Epithelial cell of proximal tubule (primary cell): ENCODE data around the gene TMEM242. TPM values are rescaled to one million over a fixed set of nuclear protein-coding genes. Genes with fewer than 3 reads are reported as not detected.

Experiments used
- DNase-seq: peaks from one replicate; pipeline ENCODE4 v3.0.0-alpha.2; 2011; ENCODE audit warnings: low read depth
- H3K4me3 ChIP-seq: 2 replicates; pipeline ENCODE4 v1.5.1; 2011; ENCODE audit warnings: low read depth, mild to moderate bottlenecking, low read length
- total RNA-seq: library from RNA; depleted of rRNA; stranded (reverse); fragments of >200 nt; gene quantifications from 2 replicates; pipeline ENCODE4 v1.2.3, GENCODE V29; 2015
- TF ChIP-seq, protein P1 (sequence below): conservative IDR thresholded peaks from 2 replicates; pipeline ENCODE4 v1.5.1; 2012; ENCODE audit warnings: low read depth, mild to moderate bottlenecking, low read length

Gene TMEM242
- total RNA-seq, 1 donor from 2014 or later: 5.2 TPM

DNA sequence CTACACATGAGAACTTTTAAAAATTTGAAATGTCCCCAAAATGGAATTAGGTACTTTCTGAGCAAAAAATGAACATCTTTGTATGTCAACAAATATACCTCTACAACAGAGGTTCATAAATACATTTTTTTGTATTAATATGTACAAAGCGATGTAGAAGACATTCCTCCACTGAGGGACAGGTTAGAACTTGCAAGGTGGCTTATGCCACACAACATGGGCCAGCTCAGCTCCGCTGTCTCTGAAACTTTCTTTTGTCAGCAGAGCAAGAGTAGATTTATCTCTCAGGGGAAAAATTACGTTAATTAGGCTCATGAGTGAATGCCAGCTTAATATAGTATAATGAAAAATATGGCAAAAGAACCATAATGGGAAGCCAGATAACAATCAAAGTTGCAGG is 10.6 kb upstream of the TMEM242 start:
- H3K4me3 ChIP-seq: no peak overlapping the region
- no peak for DNase-seq
- TF ChIP-seq, protein P1, sequence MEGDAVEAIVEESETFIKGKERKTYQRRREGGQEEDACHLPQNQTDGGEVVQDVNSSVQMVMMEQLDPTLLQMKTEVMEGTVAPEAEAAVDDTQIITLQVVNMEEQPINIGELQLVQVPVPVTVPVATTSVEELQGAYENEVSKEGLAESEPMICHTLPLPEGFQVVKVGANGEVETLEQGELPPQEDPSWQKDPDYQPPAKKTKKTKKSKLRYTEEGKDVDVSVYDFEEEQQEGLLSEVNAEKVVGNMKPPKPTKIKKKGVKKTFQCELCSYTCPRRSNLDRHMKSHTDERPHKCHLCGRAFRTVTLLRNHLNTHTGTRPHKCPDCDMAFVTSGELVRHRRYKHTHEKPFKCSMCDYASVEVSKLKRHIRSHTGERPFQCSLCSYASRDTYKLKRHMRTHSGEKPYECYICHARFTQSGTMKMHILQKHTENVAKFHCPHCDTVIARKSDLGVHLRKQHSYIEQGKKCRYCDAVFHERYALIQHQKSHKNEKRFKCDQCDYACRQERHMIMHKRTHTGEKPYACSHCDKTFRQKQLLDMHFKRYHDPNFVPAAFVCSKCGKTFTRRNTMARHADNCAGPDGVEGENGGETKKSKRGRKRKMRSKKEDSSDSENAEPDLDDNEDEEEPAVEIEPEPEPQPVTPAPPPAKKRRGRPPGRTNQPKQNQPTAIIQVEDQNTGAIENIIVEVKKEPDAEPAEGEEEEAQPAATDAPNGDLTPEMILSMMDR: no peak

DNA sequence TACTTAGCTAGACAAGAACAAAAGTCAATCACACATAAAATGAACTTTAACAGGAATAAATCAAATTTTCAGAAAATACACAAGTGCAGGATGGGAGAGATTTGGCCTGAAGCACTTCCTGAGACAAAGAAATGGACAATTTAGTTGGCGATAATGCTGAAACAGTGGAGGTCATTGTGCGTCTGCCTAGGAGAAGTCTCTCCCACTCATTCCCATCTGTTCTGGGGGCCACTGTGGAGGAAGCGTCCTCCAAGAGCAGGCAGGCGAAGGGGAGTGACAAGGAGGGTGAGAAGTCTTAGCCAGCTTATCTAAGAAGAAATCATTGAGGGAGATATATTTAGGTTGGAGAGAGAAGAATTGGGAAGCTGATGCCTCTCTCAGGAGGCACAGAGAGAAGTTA is 10.2 kb upstream of the TMEM242 start:
- no peak for DNase-seq
- TF ChIP-seq, protein P1: no peak
- no peak overlapping the region for H3K4me3 ChIP-seq

DNA sequence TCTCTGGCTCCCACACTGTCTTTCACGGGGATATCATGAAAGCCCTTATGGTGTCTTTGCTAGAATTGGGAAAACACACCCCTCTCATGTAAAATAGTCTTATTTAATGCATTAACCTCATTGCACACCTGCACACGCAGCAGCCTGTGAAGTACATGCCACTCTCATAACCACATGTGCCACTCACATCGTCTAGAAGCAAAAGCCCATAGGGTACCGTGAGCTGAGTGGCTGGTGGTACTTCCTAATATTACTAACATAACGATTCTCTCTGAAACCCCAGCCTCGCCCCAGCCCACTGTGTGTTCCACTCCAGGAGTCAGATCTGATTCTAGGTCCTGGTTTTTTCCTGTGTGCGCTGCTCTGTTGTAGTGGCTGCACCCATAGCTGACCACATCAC is 9.5 kb upstream of the TMEM242 start:
- TF ChIP-seq, protein P1: no peak
- H3K4me3 ChIP-seq: no peak overlapping the region
- DNase-seq: no peak

DNA sequence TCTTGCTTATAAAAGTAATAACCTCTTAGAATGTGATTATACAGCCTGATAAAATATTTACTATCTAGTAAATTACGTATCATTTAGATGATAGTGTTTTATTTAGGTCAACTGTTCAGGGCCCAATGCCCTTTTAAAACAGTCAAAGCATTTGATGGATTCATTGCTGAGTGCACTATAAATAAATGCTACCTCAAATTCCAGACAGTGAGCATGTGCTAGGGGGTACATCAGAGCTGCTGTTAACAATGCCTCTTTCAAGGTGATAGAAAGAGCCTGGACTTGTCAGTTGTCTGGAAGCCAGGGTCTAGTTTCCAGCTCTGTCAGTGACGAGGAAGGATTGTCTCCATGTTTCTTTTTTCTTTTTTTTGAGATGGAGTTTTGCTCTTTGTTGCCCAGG is 7.5 kb upstream of the TMEM242 start:
- H3K4me3 ChIP-seq: no peak overlapping the region
- no peak for DNase-seq
- TF ChIP-seq, protein P1: no peak

DNA sequence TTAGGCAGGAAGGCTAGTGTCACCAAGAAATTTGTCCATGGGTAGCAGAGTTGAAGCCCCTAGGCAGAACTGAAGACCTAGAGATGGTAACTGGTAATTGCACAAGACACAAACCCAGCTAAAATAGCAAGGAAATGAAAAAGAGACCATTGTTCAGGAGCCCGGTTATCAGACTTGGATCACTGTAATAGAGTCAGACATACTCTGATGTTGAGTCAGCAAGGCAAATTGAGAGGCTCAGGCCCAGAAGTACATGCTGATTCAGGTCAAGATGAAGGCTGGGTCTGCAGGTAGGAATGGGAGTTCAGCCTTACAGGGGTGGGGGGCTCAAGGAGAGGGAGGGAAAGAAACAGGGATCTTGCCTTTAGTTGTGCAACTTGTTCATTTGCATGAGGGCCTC is 6.5 kb upstream of the TMEM242 start:
- no peak for DNase-seq
- TF ChIP-seq, protein P1: no peak
- H3K4me3 ChIP-seq: no peak overlapping the region

DNA sequence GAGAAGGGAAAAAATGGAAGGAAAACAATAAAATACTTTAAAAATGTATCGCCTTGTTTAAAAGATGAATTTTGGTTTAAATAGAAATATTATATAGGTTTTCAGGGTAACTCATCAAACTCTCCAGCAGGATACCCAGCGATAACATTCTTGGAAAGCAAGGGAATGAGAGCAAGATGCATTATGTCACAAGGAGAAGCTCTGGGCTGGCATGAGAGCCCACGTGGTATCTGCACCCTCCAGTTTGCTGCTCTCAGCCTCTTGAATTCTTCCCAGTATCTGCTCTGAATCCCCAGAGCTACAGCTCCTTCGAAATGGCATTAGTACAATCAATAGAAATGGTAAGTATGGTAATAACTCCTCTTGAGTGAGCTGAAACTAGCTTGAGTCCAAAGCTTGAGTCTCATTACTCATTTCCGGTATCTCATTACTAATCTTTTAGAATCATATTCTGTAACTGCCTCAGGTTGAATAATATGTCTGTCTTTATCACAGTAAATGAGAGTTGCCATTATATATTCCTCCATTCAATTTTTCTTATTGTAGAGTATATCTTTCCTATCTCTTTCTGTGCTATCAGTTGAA is 4.9 kb upstream of the TMEM242 start:
- no peak for DNase-seq
- no peak overlapping the region for H3K4me3 ChIP-seq

DNA sequence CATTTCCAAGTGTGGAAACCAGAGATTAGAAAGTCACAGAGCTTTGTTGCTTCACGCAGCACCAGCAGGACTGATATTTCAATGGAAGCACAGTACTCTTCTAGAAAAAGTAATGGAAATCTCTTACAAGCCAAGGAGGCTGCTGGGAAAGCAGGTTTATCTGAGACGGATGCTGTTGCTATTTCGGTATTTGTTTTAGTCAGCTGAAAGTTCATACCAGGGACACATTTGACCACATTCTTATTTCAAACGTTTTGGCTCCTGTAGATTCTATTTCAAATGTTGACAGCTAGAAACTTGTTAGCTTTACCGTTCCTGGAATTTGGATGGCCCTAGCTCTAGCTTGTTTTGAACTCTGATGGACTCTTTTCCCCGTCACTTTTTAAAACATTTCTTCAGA is 3.7 kb upstream of the TMEM242 start:
- TF ChIP-seq, protein P1: no peak
- H3K4me3 ChIP-seq: no peak overlapping the region
- no peak for DNase-seq

More for the DNA sequence above, 4.9 kb upstream of the TMEM242 start:
- TF ChIP-seq, protein P1: no peak
